ENCODE data around the gene GAS2L2.

GAS2L2 gene

GRCh38 chr17:35730400-35731005 lies 22.5 kb downstream of the GAS2L2 start:
- DNase-seq (ENCODE audit: insufficient read length, low spot score) (no peak), FAIRE-seq (no peak)

GRCh38 chr17:35729405-35729833 lies 23.6 kb downstream of the GAS2L2 start:
- DNase-seq (ENCODE audit: insufficient read length, low spot score) (no peak), FAIRE-seq (no peak)

GRCh38 chr17:35728551-35728950 lies 24.5 kb downstream of the GAS2L2 start:
- no peak for FAIRE-seq
- no peak for DNase-seq (ENCODE audit: insufficient read length, low spot score)

DNA sequence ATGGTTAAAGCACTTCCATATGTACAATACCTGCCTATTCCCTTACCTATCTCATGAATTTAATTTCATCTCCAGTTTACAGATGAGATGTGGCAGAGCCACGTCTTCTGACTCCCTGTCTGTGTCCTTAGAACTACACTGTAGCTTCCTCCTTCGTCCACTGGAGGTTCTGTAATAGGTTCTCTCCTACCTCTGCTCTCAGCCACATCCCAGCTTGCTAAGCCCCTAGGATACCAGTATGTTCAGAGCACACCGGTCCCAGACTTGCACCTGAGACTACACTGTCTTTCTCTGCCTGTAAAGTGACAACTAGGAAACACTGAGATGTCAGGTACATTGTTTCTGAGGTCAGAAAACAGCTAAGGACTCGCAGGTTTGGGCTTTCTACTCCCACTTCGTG lies 25.4 kb downstream of the GAS2L2 start:
- no peak for FAIRE-seq
- DNase-seq (ENCODE audit: insufficient read length, low spot score), result no peak

- FAIRE-seq (no peak), DNase-seq (ENCODE audit: insufficient read length, low spot score) (no peak)
Observed at GRCh38 chr17:35726953-35727460, 26.0 kb downstream of the GAS2L2 start.

DNA sequence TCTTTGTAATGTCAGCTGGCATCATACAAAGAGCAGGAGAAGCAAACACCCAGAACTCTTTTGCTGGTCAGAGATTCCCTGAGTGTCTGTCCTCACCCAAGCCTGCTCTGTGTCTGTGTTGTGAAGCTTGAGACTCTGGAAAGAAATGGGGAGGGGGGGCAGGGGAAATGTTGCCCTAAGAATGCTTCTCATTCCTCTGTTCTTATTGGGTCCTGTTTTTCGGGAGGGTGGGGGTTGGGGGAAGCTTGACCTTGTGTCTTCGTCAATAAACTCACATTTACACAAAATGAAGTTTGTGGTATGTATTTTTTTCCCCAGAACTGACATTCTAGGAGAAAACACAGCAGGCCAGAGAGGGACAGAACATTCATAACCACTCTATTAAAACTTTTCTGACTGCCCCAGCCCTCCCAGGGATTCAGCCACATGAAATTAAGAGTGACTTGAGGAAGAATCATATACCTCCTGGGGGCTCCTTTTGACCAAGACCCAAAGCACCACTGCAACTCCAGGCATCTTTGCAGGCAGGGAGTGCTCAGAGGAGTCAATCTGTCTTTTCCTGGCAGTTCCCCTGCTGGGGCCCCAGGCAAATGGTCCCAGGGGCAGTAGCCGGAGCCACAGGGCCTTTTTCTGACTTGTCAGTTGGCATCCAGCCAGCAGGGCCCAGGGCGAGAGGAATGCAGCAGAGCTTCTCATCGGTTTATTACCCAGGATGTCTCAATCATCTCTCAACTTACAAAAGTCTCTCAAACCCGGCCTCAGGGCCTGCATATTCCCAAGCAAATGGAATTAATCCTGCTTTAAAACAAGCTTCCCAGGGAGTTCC lies 26.7 kb downstream of the GAS2L2 start:
- DNase-seq (ENCODE audit: insufficient read length, low spot score), result no peak

GRCh38 chr17:35725802-35726126 lies 27.3 kb downstream of the GAS2L2 start:
- FAIRE-seq, result no peak
- DNase-seq (ENCODE audit: insufficient read length, low spot score), result no peak

More for the DNA sequence above, 26.7 kb downstream of the GAS2L2 start:
- FAIRE-seq, result no peak

- FAIRE-seq, result no peak
- no peak for DNase-seq (ENCODE audit: insufficient read length, low spot score)
Observed at GRCh38 chr17:35725058-35725457, 28.0 kb downstream of the GAS2L2 start.

- DNase-seq (ENCODE audit: insufficient read length, low spot score) (no peak), FAIRE-seq (no peak)
Observed at GRCh38 chr17:35723735-35724134, 29.3 kb downstream of the GAS2L2 start.

GRCh38 chr17:35717475-35717874 lies 35.6 kb downstream of the GAS2L2 start:
- DNase-seq (ENCODE audit: insufficient read length, low spot score) (no peak), FAIRE-seq (no peak)

- DNase-seq (ENCODE audit: insufficient read length, low spot score) (no peak), FAIRE-seq (no peak)
Observed at GRCh38 chr17:35716897-35717465, 36.1 kb downstream of the GAS2L2 start.

- DNase-seq (ENCODE audit: insufficient read length, low spot score), result no peak
- no peak for FAIRE-seq
Observed at GRCh38 chr17:35716173-35716572, 36.9 kb downstream of the GAS2L2 start.

DNA sequence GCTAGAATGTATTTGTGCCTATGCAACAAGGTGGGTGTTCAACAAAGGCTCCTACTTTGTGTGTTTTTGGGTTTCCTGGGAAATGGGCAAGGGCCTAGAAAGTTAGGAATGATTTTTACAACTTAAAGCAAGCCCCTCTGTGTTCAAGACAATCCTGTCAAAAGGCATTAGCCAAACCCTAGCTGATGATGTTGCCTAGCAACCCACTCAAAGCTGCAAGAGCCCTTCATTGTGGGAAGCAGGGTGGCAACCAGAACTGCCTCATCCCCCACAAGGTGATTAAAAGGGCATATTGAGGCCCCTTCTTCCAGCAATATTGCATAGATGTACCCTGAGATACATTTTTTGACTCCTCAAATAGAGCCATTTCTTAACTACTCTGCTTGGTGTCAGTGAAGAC lies 37.6 kb downstream of the GAS2L2 start:
- DNase-seq (ENCODE audit: insufficient read length, low spot score) (no peak), FAIRE-seq (no peak)

- no peak for FAIRE-seq
- no peak for DNase-seq (ENCODE audit: insufficient read length, low spot score)
Observed at GRCh38 chr17:35714988-35715387, 38.1 kb downstream of the GAS2L2 start.

DNA sequence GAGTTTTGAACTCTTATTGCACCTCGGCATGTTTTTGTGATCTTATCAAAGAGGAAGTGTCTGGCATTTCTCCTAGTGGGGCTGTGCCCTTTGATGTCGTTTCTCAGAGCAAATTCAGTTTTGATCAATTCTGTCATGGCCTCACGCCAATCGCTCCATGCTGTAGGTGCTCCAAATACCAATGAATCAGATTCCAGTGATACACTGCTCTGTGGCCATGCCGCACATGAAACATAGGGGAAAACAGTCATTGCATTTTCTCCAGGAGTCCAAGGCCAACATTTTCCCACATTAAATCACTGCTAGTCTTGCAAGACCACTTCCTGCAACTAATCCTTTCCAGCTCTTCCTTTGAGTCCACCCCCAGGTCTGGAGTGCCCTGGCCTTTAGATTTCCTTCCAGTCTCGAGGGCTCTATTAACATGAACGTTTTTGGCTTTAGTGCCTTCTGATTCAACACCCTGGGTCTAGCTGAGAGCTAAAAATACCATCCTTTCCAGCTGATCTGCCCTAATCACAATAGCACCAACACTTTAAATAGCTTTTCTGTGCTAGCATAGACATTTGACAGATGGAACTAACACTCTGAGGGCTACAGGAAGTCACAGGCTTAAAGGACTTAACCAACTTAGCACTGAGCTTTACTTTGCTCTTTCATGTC lies 39.8 kb downstream of the GAS2L2 start:
- FAIRE-seq (no peak), DNase-seq (ENCODE audit: insufficient read length, low spot score) (no peak)

- no peak for DNase-seq (ENCODE audit: insufficient read length, low spot score)
- FAIRE-seq, result no peak
Observed at GRCh38 chr17:35710950-35711349, 42.1 kb downstream of the GAS2L2 start.

GRCh38 chr17:35709874-35710273 lies 43.2 kb downstream of the GAS2L2 start:
- no peak for FAIRE-seq
- DNase-seq (ENCODE audit: insufficient read length, low spot score), result no peak

- FAIRE-seq (no peak), DNase-seq (ENCODE audit: insufficient read length, low spot score) (no peak)
Observed at GRCh38 chr17:35708951-35709350, 44.1 kb downstream of the GAS2L2 start.

- no peak for FAIRE-seq
- DNase-seq (ENCODE audit: insufficient read length, low spot score), result no peak
Observed at GRCh38 chr17:35708149-35708548, 44.9 kb downstream of the GAS2L2 start.

- no peak for DNase-seq (ENCODE audit: insufficient read length, low spot score)
- FAIRE-seq, result no peak
Observed at GRCh38 chr17:35705705-35706104, 47.3 kb downstream of the GAS2L2 start.

- FAIRE-seq (no peak), DNase-seq (ENCODE audit: insufficient read length, low spot score) (no peak)
Observed at GRCh38 chr17:35705230-35705629, 47.8 kb downstream of the GAS2L2 start.

All from GM19239 (cell line).